Body of pancreas (tissue), 4 donors: ENCODE results near the gene RIMBP3B. TPM values are rescaled to one million over a fixed set of nuclear protein-coding genes. Genes with fewer than 3 reads are reported as not detected.
"Not testable (repeated sequence)": the region's sequence is repeated elsewhere in the genome, so short reads cannot be mapped to it uniquely, and the experiment has no call there.

Experiments
- ATAC-seq: fragments of 150-250 bp; one replicate; pipeline ENCODE4 v1.9.1; 2016
- DNase-seq, 4 donors: peaks; one replicate each; pipeline ENCODE4 v3.0.0-alpha.2; 2019
- H3K27ac ChIP-seq, 4 donors: fragments of 200-600 bp; sonication (generic); 1 replicate in 3 of 4; 2 replicates in 1 of 4; pipeline versions ENCODE4 v1.5.1 to v1.6.1; 2016 to 2019; ENCODE audit warnings: mild to moderate bottlenecking in 1 of 4, mixed read lengths in 1 of 4, moderate library complexity in 1 of 4
- H3K27me3 ChIP-seq, 2 donors: fragments of 200-600 bp; sonication (generic); one replicate each; pipeline ENCODE4 v1.6.0; 2016; ENCODE audit warnings: mild to moderate bottlenecking in 1 of 2
- H3K36me3 ChIP-seq, 2 donors: fragments of 200-600 bp; sonication (generic); replicated peaks in 1 of 2; 2 replicates each; pipeline ENCODE4 v1.5.1; 2016; ENCODE audit warnings: low read depth in 2 of 2; ENCODE audit not compliant: insufficient read depth in 1 of 2
- H3K4me1 ChIP-seq: fragments of 200-600 bp; sonication (generic); one replicate; pipeline ENCODE4 v1.6.0; 2016
- H3K4me3 ChIP-seq, 2 donors: fragments of 200-600 bp; sonication (generic); 1 replicate in 1 of 2; 2 replicates in 1 of 2; pipeline ENCODE4 v1.5.1; 2016 to 2019
- H3K9me3 ChIP-seq, 3 donors: fragments of 200-600 bp; sonication (generic); 1 replicate in 2 of 3; 2 replicates in 1 of 3; pipeline ENCODE4 v1.5.1; 2016
- WGBS, 2 donors: methylation state at CpG; one replicate each; pipeline ENCODE4 v1.1.5; 2017; 5-methylcytosine and 5-hydroxymethylcytosine counted together
- intact Hi-C: fragments of 100-400 bp; cut with DNase I; formaldehyde crosslinking; loops from one replicate; pipeline ENCODE4 v1.15.1; 2023
- total RNA-seq, 2 donors: library from RNA; depleted of rRNA; stranded (reverse); fragments of >200 nt; gene quantifications; one replicate each; pipeline ENCODE4 v1.1.0, GENCODE V29; 2016

Gene RIMBP3B
- not detected for total RNA-seq

DNA sequence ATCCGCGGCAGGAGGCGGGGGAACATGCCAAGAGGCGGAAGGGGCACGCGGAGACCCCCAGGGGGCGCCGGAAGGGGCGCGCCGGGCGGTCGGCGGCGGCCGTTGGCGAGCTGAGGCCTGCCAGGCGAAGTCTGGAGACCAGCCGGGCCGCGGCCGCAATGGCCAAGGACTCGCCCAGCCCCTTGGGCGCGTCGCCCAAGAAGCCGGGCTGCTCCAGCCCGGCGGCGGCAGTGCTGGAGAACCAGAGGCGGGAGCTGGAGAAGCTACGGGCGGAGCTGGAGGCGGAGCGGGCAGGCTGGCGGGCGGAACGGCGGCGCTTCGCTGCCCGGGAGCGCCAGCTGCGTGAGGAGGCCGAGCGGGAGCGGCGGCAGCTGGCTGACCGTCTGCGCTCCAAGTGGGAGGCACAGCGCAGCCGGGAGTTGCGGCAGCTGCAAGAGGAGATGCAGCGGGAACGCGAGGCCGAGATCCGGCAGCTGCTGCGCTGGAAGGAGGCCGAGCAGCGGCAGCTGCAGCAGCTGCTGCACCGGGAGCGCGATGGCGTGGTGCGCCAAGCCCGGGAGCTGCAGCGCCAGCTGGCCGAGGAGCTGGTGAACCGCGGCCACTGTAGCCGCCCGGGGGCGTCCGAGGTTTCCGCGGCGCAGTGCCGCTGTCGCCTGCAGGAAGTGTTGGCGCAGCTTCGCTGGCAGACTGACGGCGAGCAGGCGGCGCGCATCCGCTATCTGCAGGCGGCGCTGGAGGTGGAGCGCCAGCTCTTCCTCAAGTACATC lies at the start of gene RIMBP3B:
Gene RIMBP3B, plus strand, starts transcription at position 51 of the 767 bp plus-strand sequence. Its CDS starts 108 bp downstream, at position 159.
- H3K27me3 ChIP-seq, H3K4me1 ChIP-seq, DNase-seq, intact Hi-C loops, H3K27ac ChIP-seq, H3K9me3 ChIP-seq, H3K4me3 ChIP-seq, H3K36me3 ChIP-seq: not testable (repeated sequence)
- no CpG with 5 or more reads among the region's 91 CpGs for WGBS, 2 donors
- peak; percentile 83 for ATAC-seq

DNA sequence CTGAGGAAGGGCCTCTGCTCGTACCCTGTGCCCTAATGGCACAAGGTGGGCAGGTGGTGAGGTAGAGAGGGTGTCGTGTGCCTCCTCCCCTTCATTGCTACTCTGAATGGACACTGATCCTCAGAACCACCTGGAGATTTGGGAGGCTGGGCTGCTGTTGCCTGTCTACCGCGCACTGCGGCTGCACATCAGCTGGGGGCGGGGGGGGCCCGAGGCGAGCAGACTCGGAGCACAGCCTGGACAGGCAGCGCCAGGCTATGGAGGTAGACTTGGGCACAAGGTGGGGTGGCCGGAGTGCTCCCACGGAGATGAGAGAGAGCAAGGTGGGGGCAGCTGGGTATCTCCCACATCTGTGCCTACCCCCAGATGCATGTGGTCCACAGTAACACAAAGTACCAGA lies 26.0 kb upstream of the RIMBP3B start:
- 90% methylated on average over 10 of the region's 12 CpGs; no CpG with 5 or more reads in 1 of the 2 donors for WGBS, 2 donors

DNA sequence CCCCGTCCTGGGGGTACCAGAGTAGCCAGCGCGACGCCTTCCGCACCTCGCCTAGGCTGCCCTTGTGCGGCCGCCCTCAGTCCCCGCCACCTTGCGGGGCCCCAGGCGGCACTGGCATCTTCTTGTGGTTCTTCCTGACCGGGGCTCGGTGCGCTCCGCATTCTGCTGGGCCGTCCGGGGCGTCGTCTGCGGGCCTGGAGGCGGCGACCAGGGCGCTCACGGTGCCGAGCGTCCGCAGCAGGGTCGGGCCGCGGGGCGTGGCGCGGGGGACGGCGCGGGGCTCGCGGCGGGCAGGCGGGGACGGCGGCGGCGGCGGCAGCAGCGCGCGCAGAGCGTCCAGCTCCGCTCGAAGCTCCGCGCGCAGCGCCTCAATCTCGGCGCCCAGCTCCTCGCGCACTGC lies 23.0 kb upstream of the RIMBP3B start:
- H3K27ac ChIP-seq, DNase-seq, H3K9me3 ChIP-seq, H3K4me3 ChIP-seq, intact Hi-C loops, H3K27me3 ChIP-seq, ATAC-seq, H3K4me1 ChIP-seq, H3K36me3 ChIP-seq: not testable (repeated sequence)
- no CpG with 5 or more reads among the region's 59 CpGs for WGBS, 2 donors

More for the DNA sequence above, 26.0 kb upstream of the RIMBP3B start:
- H3K27ac ChIP-seq, ATAC-seq, intact Hi-C loops, H3K27me3 ChIP-seq, H3K9me3 ChIP-seq, H3K4me1 ChIP-seq, H3K4me3 ChIP-seq, DNase-seq, H3K36me3 ChIP-seq: not testable (repeated sequence)

- no CpG with 5 or more reads among the region's 4 CpGs for WGBS, 2 donors
- H3K27me3 ChIP-seq, H3K27ac ChIP-seq, H3K9me3 ChIP-seq, DNase-seq, intact Hi-C loops, H3K4me1 ChIP-seq, H3K4me3 ChIP-seq, ATAC-seq, H3K36me3 ChIP-seq: not testable (repeated sequence)
Measured at GRCh38 chr22:21362473-21362872, 21.1 kb upstream of the RIMBP3B start.

- DNase-seq, H3K9me3 ChIP-seq, H3K36me3 ChIP-seq, ATAC-seq, H3K4me1 ChIP-seq, intact Hi-C loops, H3K4me3 ChIP-seq, H3K27ac ChIP-seq, H3K27me3 ChIP-seq: not testable (repeated sequence)
- WGBS, 2 donors = no CpG with 5 or more reads among the region's 5 CpGs
Measured at GRCh38 chr22:21363061-21363460, 20.5 kb upstream of the RIMBP3B start.

DNA sequence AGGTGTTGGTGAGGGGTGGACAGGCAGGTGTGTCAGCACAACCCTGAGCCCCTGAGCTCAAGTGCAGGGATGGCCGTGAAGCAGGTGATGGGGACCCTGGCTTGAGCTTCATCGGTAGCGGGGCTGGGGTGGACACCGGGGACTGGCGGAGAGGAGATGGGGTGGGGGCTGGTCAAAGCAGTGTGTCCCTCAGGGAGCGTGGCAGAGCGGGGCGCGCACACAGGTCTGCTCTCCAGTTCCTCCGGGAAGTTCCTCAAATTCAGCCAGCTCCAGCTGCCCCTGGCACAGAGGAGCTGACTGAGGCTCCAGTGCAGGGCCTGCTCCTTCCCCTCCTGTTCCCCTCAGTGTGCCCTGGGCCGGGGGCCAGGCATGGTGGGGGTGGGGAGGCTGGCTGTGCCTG lies 19.7 kb upstream of the RIMBP3B start:
- intact Hi-C loops, H3K4me1 ChIP-seq, ATAC-seq, H3K27ac ChIP-seq, DNase-seq, H3K9me3 ChIP-seq, H3K4me3 ChIP-seq, H3K27me3 ChIP-seq, H3K36me3 ChIP-seq: not testable (repeated sequence)
- 67% methylated on average over 4 of the region's 11 CpGs; no CpG with 5 or more reads in 1 of the 2 donors for WGBS, 2 donors

DNA sequence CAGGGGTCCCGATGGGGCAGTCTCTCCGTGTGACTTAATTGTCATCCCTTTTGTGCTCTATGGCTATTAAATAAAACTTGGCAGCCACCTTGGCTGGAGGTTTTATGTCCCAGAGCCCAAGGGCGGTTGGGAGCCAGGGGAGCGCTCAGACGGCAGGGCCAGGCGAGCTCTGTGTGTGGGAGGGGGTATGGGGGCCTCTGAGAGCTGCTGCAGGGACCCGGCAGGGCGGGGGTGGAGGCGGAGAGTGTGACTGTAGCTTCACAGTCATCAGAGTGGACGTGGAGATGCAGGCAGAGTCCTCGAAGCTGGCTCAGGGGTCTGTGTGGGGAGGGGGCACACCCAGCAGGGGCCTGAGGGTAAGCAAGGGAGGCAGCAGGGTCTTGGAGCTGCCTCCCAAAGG lies 19.2 kb upstream of the RIMBP3B start:
- ATAC-seq, DNase-seq, H3K4me1 ChIP-seq, H3K27me3 ChIP-seq, H3K36me3 ChIP-seq, H3K27ac ChIP-seq, H3K9me3 ChIP-seq, intact Hi-C loops, H3K4me3 ChIP-seq: not testable (repeated sequence)
- WGBS, 2 donors = no CpG with 5 or more reads among the region's 11 CpGs

- not testable (repeated sequence) for H3K4me1 ChIP-seq
- WGBS, 2 donors = no CpG with 5 or more reads among the region's 4 CpGs
Measured at GRCh38 chr22:21365337-21365736, 18.2 kb upstream of the RIMBP3B start.

DNA sequence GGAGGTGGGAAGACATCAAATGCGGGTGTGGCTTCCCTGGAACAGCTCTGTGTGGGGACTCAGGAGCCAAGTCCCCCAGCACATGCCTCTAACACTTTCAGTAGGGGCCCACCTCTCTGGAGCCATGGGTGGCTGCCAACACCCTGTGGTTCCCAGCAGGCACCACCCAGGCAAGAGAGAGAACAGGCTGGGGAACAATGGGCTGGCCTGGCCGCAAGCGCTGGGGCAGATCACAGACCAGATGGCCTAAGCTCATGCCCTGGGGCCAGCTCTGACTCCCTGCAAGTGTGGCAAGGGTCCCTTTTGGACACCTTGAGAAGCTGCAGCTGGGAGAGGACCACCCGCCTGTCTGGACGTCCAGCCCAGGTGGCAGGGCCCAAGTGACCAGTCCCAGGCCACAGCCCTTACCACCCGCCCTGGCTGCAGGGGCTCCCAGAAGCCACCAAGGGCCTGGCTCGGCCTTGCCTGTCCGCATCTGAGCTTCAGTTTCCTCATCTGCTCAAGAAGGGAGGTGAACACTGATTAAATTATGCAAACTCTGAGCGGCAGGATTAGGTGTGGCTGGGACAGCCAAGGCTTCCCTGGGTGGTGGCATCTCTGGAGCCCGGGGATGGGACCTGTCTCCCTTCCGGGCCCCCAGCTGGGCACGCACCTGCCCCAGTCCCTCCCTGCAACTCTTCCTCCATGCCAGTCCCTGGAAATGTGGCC lies 14.8 kb upstream of the RIMBP3B start:
- DNase-seq = not testable (repeated sequence)

More at GRCh38 chr22:21365337-21365736, 18.2 kb upstream of the RIMBP3B start:
- H3K27me3 ChIP-seq, H3K27ac ChIP-seq, H3K4me3 ChIP-seq, H3K9me3 ChIP-seq, H3K36me3 ChIP-seq, intact Hi-C loops: not testable (repeated sequence)
- peak; percentile 48 for ATAC-seq
- peak in 1 of 4 donors; percentile 10 for DNase-seq

DNA sequence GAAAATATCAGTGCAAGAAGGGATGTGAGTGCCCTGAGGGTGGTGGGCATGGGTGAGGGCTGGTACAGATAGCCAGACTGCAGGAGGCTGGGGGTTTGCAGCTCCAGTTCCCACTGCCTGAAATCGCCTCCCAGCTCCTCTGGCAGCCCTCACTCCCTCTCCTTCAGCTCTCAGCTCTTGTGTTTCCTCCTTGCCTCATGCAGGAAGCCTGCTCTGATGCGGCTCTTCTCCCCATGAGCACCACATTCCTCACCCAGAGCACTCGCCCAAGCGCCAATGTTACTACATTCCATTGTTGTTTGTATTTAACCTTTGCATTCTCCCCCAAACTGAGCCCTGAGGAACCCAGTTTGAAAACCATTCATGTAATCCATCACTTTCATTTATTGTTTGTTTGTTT lies 7.7 kb upstream of the RIMBP3B start:
- intact Hi-C loops, H3K36me3 ChIP-seq, H3K4me1 ChIP-seq, H3K4me3 ChIP-seq, ATAC-seq, DNase-seq, H3K27me3 ChIP-seq, H3K27ac ChIP-seq, H3K9me3 ChIP-seq: not testable (repeated sequence)
- no CpG with 5 or more reads among the region's 4 CpGs for WGBS, 2 donors

More for the DNA sequence above, 14.8 kb upstream of the RIMBP3B start:
- ATAC-seq, H3K27me3 ChIP-seq, intact Hi-C loops, H3K27ac ChIP-seq, H3K4me3 ChIP-seq, H3K36me3 ChIP-seq, H3K9me3 ChIP-seq, H3K4me1 ChIP-seq: not testable (repeated sequence)
- whole genome bisulfite sequencing, 2 donors = 60% methylated on average over 1 of the region's 12 CpGs; no CpG with 5 or more reads in 1 of the 2 donors

DNA sequence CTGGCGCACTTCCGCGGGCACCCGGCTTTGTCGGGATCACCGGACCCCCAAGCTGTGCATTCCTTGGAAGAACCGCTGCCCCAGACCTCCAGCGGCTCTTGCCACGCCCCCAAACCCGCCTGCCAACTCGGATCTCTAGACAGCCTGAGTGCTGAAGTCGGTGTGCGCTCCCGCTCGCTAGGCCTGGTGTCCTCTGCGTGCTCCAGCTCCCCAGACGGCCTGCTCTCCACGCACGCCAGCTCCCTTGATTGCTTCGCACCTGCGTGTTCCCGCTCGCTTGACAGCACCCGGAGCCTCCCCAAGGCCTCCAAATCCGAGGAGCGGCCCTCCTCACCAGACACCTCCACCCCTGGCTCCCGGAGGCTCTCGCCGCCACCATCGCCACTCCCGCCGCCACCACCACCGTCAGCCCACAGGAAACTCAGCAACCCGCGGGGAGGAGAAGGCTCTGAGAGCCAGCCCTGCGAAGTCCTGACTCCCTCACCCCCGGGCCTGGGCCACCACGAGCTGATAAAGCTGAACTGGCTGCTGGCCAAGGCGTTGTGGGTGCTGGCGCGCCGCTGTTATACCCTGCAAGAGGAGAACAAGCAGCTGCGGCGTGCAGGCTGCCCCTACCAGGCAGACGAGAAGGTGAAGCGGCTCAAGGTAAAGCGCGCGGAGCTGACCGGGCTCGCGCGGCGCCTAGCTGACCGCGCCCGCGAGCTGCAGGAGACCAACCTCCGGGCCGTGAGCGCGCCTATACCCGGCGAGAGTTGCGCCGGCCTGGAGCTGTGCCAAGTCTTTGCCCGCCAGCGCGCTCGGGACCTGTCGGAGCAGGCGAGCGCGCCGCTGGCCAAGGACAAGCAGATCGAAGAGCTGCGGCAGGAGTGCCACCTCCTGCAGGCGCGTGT lies 1.2 kb downstream of the RIMBP3B start:
- H3K9me3 ChIP-seq, H3K4me1 ChIP-seq, H3K27ac ChIP-seq, intact Hi-C loops, H3K4me3 ChIP-seq, DNase-seq, H3K36me3 ChIP-seq, H3K27me3 ChIP-seq: not testable (repeated sequence)
- WGBS, 2 donors = no CpG with 5 or more reads among the region's 79 CpGs
- peak; percentile 50 for ATAC-seq
